Mammary epithelial cell (primary cell): ENCODE results near the gene CUL7.

Source experiments
- EZH2 ChIP-seq: IDR thresholded peaks from 2 replicates; pipeline ENCODE4 v1.6.1; 2012; ENCODE audit warnings: low read length, inconsistent platforms, borderline replicate concordance
- TF ChIP-seq, protein P1 (sequence below), 2 donors: IDR thresholded peaks in 1 of 2; conservative IDR thresholded peaks in 1 of 2; 2 replicates each; pipeline ENCODE4 v1.5.1; 2011 to 2012; ENCODE audit warnings: inconsistent platforms in 2 of 2, low read length in 2 of 2, mild to moderate bottlenecking in 2 of 2, control low read depth in 1 of 2, low read depth in 1 of 2; ENCODE audit not compliant: insufficient read depth in 1 of 2; ENCODE audit errors: extremely low read depth in 1 of 2

DNA sequence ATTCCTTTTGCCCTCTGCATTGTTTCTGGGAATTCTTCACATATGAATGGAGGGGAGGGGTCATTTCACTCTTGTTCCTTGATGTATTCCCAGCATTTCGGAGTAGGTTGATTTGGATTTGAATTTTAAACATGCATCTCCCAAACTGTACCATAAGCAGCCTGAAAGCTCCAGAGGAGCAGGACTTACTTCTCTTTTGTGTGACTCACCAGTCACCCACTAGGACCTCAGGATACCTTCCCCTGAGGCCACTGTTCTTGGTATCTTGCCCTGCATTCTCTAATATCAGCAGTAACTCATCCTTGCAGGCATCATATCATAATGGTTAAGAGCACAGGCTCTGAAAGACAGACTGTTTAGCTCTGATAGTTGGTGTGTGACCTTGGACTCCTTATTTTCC is 4.9 kb upstream of the CUL7 start:
- TF ChIP-seq, protein P1, sequence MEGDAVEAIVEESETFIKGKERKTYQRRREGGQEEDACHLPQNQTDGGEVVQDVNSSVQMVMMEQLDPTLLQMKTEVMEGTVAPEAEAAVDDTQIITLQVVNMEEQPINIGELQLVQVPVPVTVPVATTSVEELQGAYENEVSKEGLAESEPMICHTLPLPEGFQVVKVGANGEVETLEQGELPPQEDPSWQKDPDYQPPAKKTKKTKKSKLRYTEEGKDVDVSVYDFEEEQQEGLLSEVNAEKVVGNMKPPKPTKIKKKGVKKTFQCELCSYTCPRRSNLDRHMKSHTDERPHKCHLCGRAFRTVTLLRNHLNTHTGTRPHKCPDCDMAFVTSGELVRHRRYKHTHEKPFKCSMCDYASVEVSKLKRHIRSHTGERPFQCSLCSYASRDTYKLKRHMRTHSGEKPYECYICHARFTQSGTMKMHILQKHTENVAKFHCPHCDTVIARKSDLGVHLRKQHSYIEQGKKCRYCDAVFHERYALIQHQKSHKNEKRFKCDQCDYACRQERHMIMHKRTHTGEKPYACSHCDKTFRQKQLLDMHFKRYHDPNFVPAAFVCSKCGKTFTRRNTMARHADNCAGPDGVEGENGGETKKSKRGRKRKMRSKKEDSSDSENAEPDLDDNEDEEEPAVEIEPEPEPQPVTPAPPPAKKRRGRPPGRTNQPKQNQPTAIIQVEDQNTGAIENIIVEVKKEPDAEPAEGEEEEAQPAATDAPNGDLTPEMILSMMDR (conservative IDR thresholded peaks at IDR 0.05 in 1 of 2, IDR thresholded peaks at IDR 0.05 in 1 of 2; ENCODE audit: extremely low read depth in 1 of 2, insufficient read depth in 1 of 2, low read depth in 1 of 2, low read length in 2 of 2) = no peak
- no peak for TF ChIP-seq EZH2
